DND-41 (cell line): ENCODE measurements around the gene METTL25B.

Experiments
- ATAC-seq: fragments of 200-7000 bp; cut with Tn5 transposase; 3 replicates; pipeline ENCODE4 v1.9.1; 2021; ENCODE audit warnings: low read depth; ENCODE audit not compliant: insufficient read depth
- DNase-seq: peaks from one replicate; pipeline ENCODE4 v3.0.0-alpha.2; 2020
- H2AFZ ChIP-seq: 2 replicates; pipeline ENCODE4 v1.6.0; 2012; ENCODE audit warnings: low read depth, low read length
- H3K27ac ChIP-seq: 2 replicates; pipeline ENCODE4 v1.5.1; 2012; ENCODE audit warnings: low read length, inconsistent platforms
- H3K27me3 ChIP-seq: fragments of 200-600 bp; sonication (generic); 2 replicates; pipeline ENCODE4 v1.6.0; 2012; ENCODE audit warnings: low read length, mild to moderate bottlenecking, inconsistent platforms; ENCODE audit not compliant: insufficient read depth, poor library complexity
- H3K36me3 ChIP-seq: 2 replicates; pipeline ENCODE4 v1.5.1; 2012; ENCODE audit warnings: low read length, inconsistent platforms; ENCODE audit not compliant: insufficient read depth
- H3K4me1 ChIP-seq: 2 replicates; pipeline ENCODE4 v1.5.1; 2012; ENCODE audit warnings: mild to moderate bottlenecking, low read length; ENCODE audit not compliant: insufficient read depth
- H3K4me2 ChIP-seq: 2 replicates; pipeline ENCODE4 v1.6.0; 2012; ENCODE audit warnings: mild to moderate bottlenecking, moderate library complexity, low read length, inconsistent platforms; ENCODE audit not compliant: insufficient read depth
- H3K4me3 ChIP-seq, 2 experiments: fragments of 200-600 bp in 1 of 2; shearing (Covaris generic) in 1 of 2; 2 replicates each; pipeline ENCODE4 v1.5.1; 2012 to 2016; ENCODE audit warnings: inconsistent platforms in 2 of 2, low read length in 2 of 2, mild to moderate bottlenecking in 2 of 2, low read depth in 1 of 2, moderate library complexity in 1 of 2
- H3K79me2 ChIP-seq: 2 replicates; pipeline ENCODE4 v1.6.0; 2012; ENCODE audit warnings: low read length, inconsistent platforms; ENCODE audit not compliant: insufficient read depth
- H3K9ac ChIP-seq: 2 replicates; pipeline ENCODE4 v1.6.0; 2012; ENCODE audit warnings: low read depth, mild to moderate bottlenecking, inconsistent platforms, low read length, moderate library complexity
- H3K9me3 ChIP-seq: 2 replicates; pipeline ENCODE4 v1.5.1; 2012; ENCODE audit warnings: low read length, moderate library complexity, mild to moderate bottlenecking, inconsistent platforms; ENCODE audit not compliant: insufficient read depth, severe bottlenecking
- H4K20me1 ChIP-seq: 2 replicates; pipeline ENCODE4 v1.6.0; 2012; ENCODE audit warnings: low read length; ENCODE audit not compliant: insufficient read depth
- CTCF ChIP-seq: IDR thresholded peaks from 2 replicates; pipeline ENCODE4 v1.5.1; 2012; ENCODE audit warnings: borderline replicate concordance, low read length, moderate library complexity, mild to moderate bottlenecking; ENCODE audit not compliant: poor library complexity, severe bottlenecking; ENCODE audit errors: extremely low read depth
- EZH2 ChIP-seq: IDR thresholded peaks from 3 replicates; pipeline ENCODE4 v1.6.1; 2012; ENCODE audit warnings: borderline replicate concordance, low read depth, mild to moderate bottlenecking, moderate library complexity, low read length, inconsistent platforms; ENCODE audit not compliant: severe bottlenecking

METTL25B gene

DNA sequence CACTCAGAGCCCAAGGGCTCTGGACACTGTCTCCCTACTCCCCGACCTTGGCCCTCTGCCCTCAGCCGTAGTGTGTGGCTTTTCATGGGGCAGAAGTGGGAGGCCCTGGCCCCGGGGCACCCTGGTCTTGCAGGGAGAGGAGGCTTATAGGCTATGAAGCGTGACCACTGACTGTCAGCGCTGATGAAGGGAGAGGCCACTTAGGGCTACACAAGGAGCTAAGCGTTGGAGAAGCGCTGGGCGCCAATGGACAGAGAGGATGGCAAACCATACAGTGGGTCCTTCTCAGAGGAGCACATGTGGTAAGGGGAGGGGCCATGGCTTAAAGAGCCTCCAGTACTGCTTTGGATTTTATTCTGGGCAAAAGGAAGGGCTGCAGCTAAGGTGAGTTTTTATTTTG lies 30.8 kb upstream of the METTL25B start:
- Histone ChIP-seq H3K79me2 (no peaks in the 10 kb centered on the region), H2AFZ (no peak overlapping the region), H3K9me3 (no peaks in the 10 kb centered on the region), H3K4me3 (no peak overlapping the region), H3K9ac (no peak overlapping the region), H3K27me3 (peaks cover 24% of the 10 kb centered on the region), H3K36me3 (no peaks in the 10 kb centered on the region), H3K4me1 (peaks cover 5% of the 10 kb centered on the region), H3K27ac (no peak overlapping the region), H3K4me2 (no peak overlapping the region), H4K20me1 (peaks cover 3% of the 10 kb centered on the region; the same call in 1 of the 2 replicates)
- DNase-seq (no peak), ATAC-seq (no peak)
- no peak for TF ChIP-seq EZH2
- TF ChIP-seq CTCF = no peak

- Histone ChIP-seq H3K9ac (no peak overlapping the region), H4K20me1 (no peaks in the 10 kb centered on the region; the same call in 1 of the 2 replicates), H3K4me2 (no peak overlapping the region), H3K4me3 (no peak overlapping the region), H3K9me3 (no peaks in the 10 kb centered on the region), H3K27ac (no peak overlapping the region), H2AFZ (no peak overlapping the region), H3K27me3 (peaks cover 9% of the 10 kb centered on the region), H3K4me1 (no peaks in the 10 kb centered on the region), H3K79me2 (no peaks in the 10 kb centered on the region), H3K36me3 (no peaks in the 10 kb centered on the region)
- DNase-seq (no peak), ATAC-seq (no peak)
- TF ChIP-seq EZH2 = no peak
- TF ChIP-seq CTCF = no peak
Measured at GRCh38 chr1:156698995-156699394, 29.3 kb upstream of the METTL25B start.

- Histone ChIP-seq H3K27me3 (peaks cover 10% of the 10 kb centered on the region), H3K36me3 (no peaks in the 10 kb centered on the region), H3K4me2 (no peak overlapping the region), H2AFZ (no peak overlapping the region), H3K9me3 (no peaks in the 10 kb centered on the region), H3K4me3 (no peak overlapping the region), H3K4me1 (peaks cover 12% of the 10 kb centered on the region), H3K9ac (no peak overlapping the region), H3K27ac (no peak overlapping the region), H3K79me2 (no peaks in the 10 kb centered on the region), H4K20me1 (peaks cover 3% of the 10 kb centered on the region; the same call in 1 of the 2 replicates)
- ATAC-seq = 0 out of 3 replicates have a peak, but pooled peaks have one; percentile 35
- no peak for TF ChIP-seq CTCF
- no peak for TF ChIP-seq EZH2
- no peak for DNase-seq
Measured at GRCh38 chr1:156700736-156701531, 27.3 kb upstream of the METTL25B start.
